Hypothalamus (tissue), 51 donors: ENCODE results near the gene PDE9A.
A peak's percentile ranks its signal among the peaks of the same experiment; 100 is the strongest.

ENCODE experiments used
- DNase-seq, 51 donors: peaks; one replicate each; lab custom pipeline; 2025; lab: John Stamatoyannopoulos, UW

The PDE9A gene

DNA sequence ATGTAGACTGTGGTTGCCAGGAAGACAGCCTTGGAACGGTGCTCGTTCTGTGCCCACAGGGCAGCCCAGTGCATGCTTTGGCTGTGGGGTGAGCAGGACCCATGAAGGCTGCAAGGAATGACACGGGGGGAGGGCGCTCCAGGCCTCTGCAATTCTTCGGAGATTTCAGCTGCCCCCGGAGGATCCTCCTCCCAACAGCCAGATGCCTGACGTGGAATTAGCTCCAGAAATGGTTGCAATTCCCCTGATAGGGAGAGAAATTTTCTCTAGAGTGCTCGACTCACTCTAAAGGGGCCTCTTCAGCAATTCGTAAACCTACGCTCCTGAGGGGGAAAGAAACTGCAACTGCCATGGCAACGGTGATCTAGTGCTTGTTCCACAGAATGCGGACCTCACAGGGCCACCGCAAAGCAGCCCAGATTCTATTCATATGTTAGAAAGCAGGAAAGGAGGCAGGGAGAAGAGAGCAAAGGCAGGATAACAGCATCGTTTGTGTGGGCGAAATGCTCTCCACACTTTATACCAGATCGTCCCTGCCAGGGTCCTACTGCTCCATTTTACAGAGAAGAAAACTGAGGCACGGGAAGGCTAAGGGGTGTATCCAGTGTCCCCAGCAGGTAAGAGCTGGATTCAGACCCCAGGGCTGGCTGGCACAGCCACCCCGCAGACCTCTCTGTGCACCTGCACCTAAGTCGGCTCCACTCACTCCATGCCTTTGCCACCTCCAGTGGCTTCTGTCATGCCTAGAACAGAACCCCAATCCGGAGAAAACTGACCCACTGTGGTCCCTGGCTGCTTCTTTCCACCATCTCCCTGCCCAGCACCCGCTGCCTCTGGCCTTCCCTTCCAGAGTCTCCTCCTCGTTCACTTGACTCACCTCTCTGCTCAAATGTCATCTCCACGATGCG, 11.9 kb upstream of the PDE9A start:
- peak in 10 of 51 donors; percentile 15 to 70 (median 48) for DNase-seq

DNA sequence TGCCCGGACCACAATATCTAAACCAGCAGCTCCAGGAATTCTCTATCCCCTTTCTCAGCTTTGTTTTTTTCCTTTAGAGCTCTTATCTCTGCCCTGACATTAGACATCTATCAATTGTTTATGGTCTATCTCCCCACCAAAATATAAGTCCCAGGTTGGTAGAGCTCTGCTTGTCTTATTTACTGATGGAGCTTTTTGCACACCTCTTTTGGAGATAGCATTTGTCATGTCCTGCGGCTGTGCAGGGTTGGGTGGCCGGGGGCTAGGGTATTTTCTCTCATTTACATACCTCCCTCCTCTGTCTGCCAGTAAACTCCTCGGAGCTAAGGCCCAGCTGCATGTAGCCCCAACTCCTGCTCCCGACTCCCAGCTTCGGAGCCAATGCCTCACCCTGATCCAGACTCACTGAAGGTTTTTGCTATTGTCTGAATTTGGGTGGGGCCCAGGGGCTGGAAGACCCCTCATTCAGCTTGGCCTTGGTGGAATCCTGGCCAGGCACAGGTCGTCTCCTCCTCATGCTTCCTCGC, 11.1 kb upstream of the PDE9A start:
- no peak for DNase-seq

DNA sequence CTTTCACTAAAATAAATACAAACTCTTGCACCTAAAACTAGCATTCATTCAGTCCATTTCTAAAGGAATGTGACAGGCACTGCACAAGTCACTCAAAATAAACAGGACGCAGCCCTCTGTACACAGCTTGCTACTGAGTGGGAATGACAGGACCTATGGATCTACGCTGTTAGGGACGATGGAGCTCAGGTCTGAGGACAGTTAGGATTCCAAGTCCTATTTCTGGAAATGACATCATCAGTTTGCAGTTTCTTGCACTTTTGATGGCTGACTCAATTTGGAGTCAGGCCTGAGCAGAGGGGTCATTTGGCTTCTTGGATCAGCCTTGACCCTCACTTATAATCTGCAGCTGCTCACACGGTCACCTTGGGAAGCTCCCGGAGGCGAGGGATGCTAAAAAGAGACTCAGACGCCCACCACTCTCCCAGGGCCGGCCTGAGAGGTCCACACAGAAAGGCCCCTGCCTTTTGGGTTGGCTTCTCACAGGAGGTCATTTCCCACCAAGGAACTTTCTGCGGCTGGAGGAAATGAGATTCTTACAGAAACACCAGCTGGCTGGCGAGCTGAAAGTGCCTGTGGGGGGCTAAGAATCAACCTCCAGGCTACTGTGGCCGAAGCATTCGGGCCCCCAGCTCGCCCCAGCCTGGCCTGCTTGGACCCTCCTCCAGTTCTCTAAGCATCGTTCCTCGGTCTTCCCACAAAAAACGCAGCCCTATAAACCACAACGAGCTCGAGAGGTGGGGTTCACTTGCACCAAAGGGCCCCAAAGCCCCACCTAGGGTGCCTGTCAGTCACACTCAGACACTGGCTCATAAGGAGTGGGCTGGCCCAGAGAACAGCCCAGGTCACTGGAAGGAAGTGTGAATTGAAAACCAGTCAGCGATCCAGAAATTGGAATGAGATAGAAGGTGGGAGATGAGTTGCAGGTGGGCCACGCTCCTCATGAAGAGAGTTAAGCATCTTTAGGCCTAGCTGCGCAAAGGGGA, 8.9 kb upstream of the PDE9A start:
- no peak for DNase-seq

DNA sequence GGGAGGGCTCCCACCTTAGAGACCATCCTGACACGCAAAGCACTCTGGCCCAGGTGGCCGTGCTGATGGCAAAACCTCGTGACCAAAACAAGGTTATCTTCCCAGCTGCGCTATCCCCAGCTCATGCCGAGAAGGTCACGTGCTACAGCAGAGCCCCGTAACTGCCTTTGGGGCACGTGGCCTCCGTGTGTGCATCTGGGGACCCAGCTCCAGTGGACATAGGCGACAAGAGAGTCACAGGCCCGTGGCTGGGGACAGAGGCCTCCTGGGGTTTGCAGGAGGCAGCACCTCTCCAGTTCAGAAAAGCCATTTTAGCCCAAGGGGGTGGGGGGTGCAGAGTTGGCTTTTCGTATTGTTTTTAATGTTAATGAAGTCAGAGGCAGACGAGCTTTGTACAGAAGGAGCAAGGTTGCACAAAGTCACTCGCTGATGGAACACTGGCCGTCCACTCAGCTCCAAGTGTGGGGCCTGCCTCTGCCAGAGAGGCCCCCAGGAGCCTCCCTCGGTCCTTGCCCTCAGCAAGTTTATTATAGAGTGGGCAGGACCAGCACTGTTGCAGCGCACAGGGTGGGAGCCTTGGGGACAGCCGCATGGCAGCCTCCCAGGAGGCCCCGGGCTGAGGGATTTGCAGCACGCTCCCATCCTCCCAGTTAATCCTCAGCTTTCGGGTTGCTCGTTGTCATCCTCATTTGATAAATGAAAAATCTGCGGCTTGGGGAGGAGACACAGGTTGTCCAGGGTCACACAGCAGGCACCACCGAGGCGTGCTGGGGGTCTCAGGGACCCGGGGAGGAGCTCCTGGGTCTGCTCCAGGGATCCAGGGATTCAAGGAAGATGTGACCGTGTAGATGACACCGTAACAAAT, 8.0 kb upstream of the PDE9A start:
- DNase-seq: no peak

DNA sequence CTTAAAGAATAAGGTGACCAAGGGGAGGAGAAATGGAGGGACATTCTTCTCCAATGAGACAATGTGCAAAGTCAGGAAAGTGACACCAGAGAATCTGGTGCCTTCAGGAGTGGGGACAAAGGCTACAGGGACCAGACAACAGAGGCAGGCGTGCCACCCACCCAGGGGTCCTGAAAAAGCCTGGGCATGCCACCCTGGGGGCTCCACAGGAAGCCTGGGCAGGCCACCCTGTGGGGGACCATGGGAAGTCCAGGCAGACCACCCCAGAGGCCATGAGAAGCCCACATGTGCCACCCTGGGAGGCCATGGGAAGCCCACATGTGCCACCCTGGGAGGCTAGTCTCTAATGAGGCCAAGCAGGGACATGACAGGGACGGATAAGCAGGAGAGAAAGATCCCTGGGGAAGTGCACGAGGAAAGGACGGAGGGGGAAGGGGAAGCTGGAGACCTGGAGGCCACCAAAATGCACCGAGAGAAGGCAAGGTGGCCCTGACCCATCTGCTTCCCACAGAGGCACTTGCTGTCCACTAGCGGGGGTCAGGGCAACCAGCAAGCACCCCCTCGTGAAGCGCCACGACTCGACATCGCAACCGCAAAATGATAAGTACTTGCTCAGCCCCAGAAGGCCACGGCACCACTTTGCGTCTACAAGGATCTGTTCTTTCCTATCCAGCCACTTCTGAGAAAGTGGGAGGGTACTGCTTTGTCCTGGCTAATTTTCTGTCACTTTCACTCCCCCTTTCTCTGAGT, 7.2 kb upstream of the PDE9A start:
- no peak for DNase-seq

DNA sequence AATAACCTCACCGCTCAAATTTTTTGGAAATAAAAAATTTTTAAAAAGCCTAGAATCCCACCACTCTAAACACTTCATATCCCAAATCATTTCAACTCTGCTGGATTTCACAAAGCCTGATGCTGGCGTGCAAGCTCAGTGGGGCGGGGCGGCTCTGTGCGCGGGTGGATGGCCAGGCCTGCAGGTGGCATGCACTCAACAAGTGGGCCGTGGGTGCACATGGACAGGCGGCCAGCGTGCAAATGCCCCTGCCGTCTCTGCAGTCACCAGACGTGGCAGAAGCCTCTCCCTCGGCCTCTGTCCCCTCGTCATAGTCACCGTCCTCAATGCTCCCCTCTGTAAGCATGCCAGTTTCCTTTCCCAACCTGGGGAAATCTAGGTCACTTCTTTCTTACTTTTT, 6.6 kb upstream of the PDE9A start:
- no peak for DNase-seq

DNA sequence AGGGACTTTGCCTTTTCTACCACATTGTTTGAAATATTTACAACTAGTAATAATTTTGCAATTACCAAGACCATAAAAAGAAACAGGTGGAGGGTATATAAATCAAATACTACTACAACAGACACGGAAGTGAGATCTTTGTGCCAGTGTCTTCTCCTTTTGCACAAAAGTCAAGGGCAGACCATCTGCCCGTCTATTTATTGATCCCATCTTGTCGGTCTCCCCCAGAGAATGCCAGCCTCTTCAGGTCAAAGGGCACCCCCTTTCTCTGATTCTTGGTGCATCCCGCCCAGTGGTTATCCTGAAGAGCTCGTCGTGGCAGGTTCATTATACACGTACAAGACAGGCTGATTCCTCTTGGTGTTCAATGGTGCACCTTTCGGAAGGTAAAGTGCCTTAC, 4.8 kb upstream of the PDE9A start:
- no peak for DNase-seq

DNA sequence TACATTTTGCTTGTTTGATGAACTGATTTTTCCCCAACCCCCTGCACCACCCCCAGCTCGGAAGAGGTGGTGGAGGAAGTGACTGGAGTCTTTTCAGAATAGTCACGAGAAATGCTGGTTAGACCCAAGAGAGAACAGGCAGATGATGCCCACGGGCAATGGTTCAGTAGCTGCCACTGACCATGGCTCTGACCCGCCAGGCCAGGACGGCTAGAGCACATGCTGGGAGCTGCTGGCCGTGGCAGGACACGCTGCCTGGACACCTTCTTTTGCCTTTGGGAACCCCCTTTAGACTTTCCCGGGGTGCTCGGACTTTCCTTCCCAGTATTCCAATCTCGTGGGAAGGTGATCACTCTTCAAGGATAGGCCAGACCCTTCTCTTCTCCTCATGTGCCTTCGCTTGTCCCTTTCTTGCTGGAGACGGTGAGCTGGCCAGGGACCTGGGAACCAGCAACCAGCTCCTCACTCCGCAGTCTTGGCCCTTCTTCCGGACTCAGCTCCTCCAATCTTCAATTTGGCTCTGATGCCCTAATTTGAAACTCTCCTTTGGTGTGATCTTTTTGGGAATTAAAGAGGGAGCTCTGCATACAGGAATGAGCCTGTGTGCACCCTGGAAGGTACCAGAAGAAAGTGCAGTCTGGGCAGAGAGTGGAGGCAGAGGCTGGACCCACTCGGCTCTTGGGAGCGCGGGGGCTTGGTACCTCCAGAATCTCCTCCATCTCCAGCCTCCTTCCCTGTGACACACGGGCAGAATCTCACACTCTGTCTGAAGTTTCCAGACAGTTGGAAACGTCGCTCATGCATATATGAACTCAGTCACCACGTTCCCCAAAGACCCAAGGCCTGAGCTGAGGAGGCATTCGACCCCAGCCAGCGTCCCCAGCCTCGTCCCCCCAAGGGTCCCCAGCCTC, 4.0 kb upstream of the PDE9A start:
- no peak for DNase-seq

DNA sequence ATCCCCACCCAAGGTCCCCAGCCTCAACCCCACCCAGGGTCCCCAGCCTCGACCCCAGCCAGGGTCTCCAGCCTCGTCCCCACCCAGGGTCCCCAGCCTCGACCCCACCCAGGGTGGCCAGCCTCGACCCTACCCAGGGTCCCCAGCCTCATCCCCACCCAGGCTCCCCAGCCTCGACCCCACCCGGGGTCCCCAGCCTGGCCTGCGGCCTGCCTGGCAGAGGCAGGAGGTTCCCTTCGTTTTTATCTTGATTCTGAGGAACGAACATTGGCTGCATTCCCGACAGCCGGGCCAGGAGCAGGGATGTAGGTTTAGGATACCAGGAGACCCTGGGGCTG, 3.4 kb upstream of the PDE9A start:
- no peak for DNase-seq

DNA sequence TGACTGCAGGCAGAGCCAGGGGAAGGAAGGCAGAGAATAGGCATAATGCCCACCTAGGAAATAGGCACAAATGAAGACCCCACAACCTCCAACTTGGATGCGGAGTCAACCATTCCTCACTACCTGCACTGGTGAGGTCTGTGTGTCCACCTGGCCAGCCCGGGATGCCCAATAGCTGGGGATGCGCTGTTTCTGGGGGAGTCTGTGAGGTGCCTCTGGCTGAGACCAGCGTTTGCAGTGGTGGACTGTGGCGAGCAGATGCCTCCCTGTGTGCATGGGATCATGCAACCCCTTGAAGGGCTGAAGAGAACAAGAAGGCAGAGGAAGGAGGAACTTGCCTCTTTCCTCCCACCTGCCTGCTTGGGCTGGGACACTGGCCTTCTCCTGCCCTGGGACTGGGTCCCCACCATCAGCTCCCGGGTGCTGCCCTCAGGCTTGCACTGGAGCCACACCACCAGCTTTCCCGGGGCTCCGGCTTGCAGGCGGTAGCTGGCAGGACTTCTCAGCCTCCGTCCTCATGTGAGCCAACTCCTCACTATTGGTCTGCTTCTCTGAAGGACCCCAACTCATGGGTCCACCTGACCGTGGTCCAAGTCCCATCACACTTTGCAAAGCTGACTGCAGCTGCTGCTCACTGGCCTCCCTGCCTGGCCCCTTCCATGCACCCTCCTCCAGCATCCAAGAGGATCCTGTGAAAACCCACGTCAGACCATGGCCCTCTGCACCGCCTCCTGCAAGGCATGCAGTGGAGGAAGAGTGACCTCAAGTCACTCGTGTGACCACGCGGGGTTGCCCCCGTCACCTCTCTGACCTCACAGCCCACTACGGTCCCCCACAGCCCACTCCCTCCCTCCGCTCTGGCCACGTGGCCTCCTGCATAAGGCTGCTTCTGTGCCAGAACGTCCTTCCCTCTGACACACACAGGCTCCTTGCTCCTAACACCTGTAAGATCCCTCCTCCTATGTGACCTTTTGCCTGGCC, 2.7 kb upstream of the PDE9A start:
- DNase-seq: no peak

DNA sequence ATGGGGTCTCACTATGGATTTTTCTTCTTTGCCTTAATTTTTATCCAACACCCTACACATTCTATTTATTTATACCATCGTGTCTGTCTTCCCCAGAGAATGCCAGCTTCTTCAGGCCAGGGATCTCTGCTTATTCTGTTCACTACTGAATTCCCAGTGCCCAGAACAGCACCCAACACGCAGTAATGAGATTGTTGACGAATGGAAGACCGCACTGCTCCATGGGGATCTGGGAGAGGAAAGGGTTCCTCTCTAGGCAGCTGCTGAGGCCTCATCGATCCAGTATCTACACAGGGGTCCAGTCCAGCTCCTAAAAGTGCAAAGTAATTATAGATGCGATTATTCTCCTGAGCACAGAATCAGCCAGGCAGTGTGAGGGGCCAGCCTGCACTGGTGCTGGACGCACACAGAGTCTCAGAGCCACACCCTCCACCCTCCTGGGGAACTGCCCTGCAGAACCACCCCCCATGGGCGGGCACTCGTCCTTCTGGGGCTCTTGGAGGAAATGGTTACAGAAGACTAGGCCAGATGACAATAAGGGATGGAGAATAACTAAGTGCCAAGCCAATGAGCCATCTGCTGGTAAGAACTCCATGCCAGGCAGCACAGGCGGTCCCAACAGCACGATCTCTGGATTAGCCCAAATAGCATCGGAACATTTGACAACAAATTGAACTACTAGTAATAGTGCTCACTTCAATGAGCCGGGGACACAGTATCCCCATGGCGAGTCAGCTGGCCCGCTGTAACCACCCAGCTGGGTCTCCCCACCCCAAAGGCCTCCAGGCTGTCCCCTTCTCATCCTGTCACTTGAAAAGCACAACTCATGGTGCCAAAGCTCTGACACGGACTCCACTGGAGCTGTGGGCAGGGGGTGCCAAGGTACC, 1.7 kb upstream of the PDE9A start:
- DNase-seq: peak in 5 of 51 donors; percentile 20 to 52 (median 38)

DNA sequence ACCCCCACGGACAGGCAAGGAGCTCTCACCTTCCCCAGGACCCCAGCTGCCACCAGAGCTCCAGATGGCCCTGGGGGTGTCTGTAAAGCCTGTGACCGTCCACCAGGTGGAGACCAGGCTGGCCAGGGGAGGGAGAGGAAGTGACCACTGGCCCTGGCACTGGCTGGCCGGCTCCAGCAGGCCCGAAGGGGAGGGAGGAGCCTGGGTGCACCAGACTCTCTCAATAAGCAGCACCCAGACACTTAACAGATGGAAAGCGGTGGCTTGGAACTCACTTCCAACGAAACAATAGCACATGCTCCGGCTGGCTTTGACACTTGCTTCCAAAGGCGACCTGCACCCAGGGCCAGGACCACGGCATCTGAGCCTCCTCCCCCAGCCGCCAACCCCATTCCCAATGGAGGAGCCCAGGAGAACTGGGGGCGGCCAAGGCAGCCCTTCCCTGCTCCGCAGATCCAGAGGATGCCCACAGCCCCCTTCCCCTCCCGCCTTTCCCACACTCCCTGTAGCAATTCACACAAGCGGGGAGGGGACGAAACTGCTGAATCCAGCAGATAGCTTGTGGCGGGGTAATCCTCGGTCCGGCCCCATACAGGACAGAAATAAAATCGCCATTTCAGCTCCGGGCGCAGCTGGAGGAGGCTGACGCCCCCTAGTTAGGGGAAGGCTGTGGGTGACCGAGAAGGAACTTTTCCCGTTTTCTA, 742 bp upstream of the PDE9A start:
- DNase-seq: peak in 44 of 51 donors; percentile 21 to 83 (median 58)

DNA sequence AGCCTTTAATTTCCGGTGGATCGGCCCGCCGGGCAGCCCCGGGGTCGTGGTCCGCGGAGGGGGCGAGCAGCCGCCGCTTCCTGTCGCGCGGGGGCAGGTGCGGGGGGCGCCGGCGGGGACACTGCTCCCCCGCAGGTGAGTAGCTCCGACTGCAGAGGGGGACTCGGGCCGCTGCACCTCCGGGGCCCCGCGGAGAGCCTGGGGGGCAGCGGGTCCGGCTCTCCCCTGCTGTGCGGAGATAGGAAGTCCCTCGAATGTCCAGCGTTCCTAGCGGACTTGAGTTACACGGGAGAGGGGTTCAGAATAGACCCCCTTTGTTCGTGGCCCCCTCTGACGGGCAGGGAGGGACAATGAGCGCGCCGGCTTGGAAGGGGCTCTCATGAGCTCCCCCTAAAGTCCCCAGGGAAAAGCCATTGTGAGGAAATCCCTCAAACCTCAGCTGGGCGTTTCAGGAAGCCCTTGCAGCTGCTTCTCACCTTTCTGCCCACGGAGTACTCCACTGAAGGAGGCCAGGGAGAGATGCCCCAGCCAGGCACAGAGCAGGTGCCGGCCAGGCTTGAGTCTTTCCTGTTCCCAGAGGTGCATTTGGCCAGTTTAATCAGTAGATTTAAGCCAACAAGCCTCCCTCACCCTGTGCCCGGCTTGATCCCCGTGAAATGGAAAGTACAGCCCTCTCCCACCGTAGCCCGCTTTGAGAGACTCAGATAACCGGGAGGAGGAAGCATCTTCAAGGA, 925 bp downstream of the PDE9A start:
- no peak for DNase-seq

DNA sequence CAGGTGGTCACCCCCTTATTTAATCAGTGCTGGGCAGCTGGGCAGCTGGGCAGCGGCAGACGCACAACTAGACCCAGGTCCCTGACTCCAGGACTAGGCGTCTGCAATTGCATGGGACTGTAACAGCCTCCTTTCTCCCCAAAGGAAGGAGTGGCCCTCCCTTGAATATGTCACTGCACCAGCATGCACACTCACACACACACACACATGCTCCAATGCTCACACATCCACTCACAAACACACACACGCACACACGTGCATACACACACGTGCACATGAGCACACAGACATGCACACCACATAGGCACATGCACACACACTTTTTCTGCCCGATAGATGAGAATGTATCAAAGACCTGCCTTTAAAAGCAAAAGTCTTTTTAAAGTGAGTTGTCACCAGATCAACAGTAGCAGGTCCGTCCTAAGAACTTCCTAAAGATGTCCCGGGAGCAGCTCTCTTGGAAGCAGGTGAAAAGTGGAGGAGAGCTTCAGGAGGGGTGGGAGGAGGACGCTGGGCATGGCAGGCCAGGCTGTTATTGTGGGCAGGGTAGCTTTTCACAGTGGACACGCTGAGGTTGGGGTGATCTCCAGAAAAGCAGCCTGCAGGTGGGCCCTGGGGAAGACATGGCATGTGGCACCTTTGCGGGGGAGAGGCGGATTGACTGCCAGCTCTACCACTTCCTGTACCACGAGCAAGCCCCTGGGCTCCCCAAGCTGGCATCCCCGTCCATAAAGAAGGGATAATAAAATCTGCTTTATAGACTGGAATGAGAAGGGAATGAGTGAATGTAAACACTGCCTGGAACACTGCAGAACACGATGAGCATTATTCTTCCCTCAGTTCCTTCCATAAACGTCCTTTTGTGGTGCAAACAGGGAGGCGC, 1.7 kb downstream of the PDE9A start:
- DNase-seq: peak in 1 of 51 donors; percentile 47
